Measurements from ENCODE around the gene BMPR1B.

BMPR1B gene

DNA sequence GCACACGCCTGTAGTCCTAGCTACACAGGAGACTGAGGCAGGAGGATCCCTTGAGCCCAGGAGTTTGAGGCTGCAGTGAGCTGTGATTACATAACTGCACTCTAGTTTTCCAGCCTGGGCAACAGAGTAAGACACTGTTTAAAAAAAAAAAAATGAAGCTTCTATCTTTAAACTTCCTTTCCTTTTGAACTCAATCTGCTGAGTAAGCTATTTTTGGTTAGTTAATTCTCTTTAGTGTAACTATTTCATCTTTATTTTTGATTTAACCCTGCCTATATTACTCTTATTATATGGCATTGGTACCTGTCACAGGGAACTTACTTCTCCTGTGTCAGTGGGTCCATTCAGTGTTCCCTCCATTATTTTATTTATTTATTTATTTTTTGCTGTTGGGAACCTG is 160.8 kb downstream of the BMPR1B start:
- DNase-seq = no peak

DNA sequence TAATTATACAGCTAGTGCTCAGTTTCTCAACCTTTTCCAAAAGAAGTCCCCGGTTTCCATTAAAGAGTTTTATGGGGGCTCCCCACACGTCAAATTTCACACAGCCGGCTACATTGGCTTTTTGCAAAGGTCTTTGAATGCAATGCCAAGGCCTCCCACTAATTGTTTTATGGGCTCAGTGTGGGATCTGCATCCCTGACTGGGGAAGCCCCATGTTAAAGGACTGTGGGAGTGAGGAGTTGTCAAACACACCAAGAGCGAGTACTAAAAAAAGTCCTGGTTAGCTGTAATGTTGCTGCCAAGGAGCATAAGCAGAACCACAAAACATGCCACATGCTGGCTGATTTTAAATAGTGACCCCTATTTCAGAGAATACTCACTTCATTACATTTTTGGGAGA is 162.6 kb downstream of the BMPR1B start:
- no peak for DNase-seq

DNA sequence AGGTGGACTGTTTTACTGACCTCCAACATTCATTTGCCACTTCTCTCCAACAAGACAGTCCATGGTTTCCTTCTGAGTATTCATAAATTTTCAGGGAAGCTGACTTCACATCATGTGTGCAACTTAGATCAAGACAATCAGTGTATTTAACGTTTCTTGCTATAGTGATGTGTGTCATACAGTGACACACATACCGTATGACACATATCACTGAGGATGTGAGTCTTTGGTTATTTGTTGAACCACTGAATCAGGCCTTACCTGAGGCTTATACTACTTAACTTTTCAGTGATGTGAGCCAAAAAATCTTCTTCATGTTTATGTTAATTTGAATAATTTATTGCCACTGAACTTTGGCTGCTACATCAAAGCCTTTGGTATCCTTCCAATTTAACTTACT is 166.8 kb downstream of the BMPR1B start:
- DNase-seq = no peak

DNA sequence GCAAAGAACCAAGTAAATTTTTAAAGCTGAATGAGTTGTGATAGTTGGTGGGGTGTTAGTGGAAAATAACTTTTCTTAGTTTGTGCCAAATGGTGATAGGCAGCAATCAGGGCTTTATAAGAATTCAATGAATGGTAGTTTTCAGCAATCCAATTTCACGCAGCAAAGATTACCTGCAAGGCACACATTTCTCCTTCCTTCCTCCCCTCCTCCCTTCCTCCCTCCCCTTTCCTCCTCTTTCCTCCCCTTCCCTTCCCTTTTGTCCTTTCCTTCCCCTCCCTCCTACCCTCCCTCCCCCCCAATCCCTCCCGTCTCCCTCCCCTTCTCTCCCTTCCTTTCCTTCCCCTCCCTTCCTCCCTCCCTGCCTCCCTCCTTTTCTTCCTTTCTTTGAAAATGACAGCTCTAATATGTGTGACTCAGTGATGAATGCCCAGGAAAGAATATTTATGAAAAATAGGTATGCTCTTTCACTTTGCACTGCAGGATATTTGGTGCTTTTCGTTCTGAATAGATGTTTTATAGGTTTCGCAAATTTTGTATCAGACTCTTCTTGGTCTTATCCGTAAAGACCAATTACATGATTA is 168.1 kb downstream of the BMPR1B start:
- DNase-seq = no peak

DNA sequence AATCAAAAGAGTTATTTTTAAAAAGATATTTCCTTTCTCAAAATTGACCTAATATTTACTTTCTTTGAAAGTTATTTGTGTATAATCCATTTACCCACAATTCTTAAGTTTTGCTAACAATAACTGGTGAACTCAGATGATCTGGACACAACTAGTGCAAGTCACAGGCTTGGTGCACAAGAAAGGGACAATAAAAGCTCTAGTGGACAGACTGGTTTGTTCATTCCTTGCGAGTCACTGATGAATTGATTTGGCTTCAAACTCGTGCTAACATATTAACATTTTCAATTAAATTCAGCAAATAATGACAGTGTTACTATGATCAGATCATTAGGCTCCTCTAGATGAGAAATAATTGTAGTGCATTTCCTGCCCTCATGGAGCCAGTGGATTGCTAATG is 169.2 kb downstream of the BMPR1B start:
- DNase-seq = no peak

DNA sequence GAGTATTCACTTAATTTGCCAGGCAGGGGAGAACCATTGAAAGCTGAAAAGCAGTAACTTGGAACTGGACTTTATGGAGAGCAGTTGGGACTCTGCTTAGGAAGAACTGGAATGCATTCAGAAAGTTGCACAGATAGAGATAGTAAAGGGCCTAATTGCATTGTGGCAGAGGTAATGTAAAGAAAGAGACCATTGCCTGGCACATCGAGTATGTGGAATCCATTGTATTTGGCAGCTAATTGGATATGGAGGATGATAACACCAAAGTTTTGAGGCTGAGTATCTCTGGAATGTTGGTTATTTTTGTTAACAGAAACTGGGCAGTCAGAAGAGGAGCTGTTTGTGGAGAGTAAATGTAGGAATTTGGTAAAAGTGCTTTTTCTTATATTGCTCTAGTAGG is 169.9 kb downstream of the BMPR1B start:
- DNase-seq = no peak

DNA sequence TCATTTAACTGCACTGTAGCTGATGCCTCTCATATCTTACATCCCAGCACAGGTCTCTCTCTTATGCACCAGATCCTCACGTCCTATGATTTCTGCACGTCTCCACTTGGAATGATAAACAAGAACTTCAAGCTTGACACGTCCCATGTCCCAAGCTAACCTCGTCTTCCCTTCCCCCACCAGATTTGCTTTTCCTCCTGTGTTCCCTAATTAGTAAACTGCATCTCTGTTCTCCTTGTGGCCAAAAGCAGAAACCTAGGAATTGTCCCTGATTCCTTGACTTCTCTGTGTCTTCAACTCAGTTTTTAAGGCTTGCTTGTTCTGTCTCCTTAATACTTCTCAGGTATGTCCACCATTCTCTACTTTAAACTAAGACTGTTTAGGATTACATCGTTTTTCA is 171.9 kb downstream of the BMPR1B start:
- DNase-seq = no peak

DNA sequence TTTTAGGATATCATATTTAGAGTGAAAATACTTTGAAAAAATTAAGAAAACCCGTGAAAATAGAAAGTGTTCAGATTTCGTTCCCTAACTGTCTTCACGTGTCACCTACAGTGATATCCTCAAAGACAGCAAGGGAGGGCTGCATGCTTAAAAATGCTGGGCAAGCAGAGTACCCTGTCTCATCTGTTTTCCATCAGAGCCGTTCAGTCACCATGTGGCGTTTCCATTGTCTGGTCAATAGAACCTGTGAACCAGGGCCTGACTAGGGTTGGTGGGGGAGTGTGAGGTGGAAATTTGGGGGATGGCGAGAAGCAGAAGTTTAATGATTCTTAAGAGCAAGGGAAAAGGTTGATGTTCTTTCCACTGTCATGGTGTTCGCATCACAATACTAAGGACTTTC is 173.9 kb downstream of the BMPR1B start:
- no peak for DNase-seq

DNA sequence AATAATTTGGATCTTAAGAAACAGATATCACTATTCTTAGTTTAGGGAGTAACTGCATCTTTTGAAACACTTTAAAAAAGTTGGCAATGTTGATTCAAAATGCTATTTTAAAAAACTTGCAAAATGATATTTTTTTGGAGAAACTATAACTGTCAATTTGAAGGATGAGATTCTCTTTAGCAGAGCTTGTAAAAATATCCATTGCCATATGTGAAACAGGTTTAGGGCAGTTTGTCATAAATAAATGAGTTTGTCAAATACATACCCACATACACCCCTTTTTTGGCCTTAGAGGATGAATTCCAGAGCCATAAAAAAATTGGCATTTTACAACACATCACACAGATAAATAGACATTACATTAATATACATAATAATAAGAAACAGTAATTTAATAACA is 174.6 kb downstream of the BMPR1B start:
- DNase-seq = no peak

DNA sequence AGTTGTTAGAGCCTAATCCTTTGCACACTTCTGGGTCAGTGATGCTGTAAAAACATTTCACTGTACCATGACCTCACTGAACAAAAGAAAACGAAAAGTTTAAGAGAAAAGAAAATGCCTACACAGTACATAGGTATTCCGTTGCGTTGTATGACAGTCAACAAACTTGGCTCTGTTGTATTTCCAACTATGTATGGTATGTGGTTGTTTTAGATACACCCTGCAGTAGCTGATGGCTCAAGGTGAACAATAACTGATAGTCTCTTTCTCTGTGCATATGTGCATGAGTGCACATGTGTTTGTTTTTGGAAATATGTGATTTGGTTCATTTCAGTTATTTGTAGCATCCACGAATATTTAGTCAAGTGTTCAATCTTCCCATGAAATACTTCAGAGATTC is 176.0 kb downstream of the BMPR1B start:
- DNase-seq = no peak

DNA sequence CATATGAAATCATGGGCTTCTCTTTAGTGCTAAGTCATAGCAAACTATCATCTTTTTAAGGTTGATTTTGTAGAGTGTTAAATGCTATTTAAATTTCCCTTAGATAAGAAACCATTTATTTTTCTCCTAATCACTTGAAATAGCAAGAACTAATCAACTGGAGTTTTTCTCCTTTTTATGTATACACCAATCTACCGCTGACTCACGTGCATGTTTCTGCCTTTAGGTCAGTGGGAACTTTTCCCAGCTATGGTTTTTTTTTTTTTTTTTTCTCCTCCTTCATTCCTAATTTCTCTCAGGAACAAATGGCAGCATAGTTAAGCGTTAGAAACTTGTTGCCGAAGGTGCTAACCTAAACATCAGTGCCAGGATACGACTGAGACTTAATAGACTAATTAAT is 176.4 kb downstream of the BMPR1B start:
- no peak for DNase-seq

DNA sequence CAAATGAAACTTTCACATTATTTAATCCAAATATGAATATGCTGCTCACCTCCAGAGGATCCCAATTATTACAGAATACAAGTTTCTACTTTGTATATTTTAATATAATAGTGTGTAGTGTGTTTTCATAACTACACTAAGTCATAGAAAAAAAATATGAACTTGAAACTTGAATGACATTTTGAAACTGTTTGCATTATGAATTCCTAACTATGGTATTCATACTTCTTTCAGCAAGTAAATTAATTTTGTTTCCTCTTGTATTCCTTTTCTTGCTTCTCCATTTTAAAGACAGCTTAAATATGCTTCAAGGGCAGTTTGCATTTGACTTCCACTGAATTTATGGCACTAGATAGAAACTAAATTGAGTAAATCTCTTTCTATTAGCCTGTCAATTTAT is 177.1 kb downstream of the BMPR1B start:
- no peak for DNase-seq

DNA sequence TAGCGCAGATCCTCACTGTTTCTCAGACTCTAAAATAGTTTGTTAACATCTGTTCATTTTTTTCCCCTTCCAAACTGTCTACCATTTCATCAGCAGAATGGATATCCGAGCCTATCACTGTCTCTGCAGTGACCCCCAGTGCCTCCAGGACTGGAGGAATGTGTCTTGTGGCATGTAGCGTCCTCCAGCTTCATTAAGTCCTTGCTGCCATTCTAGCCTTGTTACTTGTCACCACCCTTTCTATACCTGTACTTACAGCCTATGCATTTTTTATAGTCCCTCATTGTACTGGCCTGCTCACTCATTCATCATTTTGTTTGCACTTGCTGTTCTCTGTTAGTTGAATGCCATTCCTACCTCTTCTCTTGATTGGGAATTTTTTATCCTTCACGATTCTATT is 179.1 kb downstream of the BMPR1B start:
- no peak for DNase-seq

DNA sequence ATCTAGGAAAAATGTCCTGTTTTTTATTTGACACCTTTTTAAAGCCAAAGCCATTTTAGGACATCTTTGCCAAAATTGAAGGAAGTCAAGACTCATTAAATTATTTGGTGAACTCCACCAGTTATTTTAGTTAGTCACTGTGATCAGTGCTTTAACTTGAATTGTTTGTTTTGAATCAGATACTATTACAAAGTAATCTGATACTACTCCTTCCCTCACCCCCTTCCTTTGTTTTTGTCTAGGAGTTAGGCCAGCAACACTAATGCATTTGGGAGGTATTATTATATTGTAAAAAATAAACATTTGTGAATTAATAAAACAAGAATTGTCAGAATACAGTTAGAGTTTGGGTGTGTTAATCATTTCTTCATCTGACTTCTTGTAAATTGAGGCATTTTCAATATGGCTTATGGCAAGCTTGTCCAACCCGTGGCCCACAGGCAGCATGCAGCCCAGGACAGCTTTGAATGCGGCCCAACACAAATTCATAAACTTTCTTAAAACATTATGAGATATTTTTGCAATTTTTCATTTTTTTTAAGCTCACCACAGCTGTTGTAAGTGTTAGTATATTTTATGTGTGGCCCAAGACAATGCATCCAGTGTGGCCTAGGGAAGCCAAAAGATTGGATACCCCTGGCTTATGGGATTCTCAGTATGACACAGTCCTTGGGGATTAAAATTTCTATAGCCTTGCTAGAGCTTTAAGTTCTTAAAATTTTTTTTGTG is 182.2 kb downstream of the BMPR1B start:
- no peak for DNase-seq

DNA sequence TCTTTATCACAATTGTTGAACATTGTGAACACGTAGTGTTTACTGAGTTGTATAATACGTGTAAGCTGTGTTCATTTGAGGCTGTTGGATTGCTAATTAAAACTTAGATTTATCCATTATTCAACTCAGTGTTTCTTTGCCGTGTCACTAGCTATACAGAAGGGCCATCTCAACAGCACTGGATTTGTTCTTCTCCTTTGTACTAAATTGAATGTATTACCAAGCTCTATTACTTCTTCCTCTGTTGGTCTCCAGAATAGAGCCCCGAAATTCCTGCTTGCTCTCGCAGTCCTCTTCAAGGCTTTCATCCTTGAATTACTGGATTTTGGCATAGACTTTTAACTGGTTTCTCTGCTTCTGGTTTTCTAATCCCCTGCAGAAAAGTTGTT is 182.8 kb downstream of the BMPR1B start:
- DNase-seq = no peak

DNA sequence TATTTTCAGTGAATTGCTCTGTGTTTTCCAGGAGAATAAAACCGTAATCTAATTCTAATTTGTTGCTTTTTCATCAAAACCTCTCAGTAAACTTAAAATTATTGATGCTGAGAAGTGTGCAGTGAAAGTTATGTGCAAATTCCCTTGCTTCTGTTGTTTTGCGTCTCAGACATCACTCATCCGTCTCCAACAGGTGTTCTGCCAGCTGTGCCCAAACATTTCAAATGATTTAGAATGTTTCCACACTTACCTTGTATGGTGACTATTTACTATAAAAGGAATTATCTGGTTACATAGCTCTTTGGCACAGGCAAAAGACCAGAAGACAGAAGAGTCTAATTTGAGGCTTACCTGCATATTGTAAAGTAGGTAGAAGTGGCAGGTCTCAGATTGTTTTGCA is 184.0 kb downstream of the BMPR1B start:
- DNase-seq = no peak

DNA sequence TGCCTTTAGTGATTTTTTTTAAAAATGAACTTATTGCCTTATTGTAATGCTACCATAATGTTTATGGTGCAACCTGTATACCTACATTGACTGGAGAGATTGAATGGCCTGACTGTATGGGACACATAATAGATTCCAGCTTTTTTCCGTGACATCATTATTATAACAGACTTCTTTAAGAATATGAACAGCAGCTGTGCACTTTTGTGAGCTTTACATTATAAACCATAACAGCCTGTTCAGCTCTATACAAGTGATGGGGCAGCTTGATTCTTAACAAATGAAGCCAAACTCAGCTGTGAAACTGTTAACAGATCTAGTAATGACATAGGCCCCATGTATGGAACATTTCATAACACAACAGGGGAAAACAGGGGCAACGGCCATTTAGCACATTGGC is 187.0 kb downstream of the BMPR1B start:
- no peak for DNase-seq

DNA sequence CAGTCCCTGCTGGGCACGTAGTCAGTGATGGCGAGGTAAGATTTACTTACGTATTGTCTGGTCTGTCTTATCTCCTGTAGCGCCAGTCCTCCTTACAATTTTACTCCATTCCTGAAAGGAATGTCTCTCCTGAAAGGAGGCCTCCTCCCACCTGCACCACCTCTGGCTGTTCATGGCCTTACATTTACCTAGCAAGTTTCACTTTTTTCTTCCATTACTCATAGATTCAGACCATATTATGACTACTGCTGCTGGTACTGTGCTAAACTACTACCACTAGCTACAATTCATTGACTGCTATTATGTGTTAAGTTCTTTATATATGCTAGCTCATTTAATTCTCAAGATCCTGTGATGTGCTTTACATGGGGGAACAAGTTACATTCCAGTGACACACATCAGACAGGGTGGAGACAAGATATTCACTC is 189.9 kb downstream of the BMPR1B start:
- DNase-seq = no peak

DNA sequence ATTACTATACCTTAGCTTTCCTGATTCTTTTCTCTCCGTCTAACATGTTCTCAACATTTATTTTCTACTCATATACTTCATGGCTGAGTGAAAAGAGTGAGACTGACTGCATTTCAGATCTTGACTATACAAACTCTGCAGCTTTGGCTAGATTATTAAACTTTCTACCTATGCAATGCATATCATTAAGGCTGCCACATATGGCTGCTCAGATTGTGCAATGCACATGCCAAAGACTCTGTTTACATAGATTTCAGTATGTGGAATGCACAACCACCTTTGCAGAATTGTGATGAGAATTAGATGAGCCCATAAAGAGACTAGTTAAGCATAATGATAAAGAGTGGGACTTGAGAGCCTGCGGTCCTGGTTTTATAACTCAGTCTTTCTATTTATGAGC is 196.5 kb downstream of the BMPR1B start:
- DNase-seq = no peak

DNA sequence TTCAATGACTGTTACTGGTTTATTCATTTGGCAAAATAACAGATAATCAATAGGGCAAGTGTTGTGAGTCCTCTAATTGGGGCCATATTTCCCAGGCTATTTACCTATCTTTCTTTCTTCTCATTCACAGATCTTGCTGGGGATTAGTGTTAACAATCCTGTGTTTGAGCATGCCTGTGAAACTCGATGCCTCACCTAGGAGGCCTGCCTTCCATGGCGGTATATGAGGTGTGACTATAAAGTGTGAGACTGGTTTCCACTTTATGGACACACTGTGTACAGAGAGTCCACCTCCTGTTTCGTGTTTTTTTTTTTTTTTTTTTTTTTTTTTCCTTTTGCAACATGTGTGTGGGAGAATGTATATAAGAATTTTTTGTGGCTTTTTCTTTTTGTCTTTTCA is 199.3 kb downstream of the BMPR1B start:
- DNase-seq = no peak

DNA sequence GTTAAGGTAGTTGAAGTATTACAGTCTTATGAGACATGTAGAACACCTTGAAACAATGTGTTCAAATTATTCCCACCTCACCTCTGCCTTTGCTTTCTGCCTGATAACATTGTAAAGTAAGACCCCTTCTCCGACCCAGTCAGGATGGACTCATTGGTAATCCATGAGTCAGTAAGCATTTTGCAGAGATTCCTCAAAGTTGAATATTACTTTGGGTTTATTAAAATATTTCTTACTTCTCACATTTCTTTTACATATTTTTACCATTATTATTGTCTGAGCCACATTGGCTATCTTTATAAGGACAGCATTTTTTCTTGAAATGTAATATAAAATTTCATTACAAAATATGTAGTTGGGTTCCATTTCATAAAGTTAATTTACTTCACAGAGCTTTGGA is 201.6 kb downstream of the BMPR1B start:
- DNase-seq = no peak

DNA sequence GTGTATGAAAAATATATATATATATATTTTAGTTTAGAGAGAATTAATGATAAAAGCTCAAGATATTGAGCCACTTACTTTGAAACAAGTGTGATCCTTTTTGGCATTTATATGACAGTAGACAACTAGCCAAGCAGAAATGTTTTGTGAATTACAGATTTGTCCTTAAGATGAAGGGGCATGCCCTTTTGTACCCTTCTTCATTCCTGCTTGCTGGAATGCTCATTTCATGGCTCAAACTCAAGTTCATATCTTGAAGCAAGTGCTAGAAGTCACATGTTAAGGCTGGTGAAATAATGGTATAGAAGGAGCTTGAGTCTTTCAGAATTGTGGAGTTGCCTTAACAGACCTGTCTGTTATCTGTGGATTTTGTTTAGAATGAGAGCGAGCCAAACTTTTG is 203.0 kb downstream of the BMPR1B start:
- DNase-seq = no peak

DNA sequence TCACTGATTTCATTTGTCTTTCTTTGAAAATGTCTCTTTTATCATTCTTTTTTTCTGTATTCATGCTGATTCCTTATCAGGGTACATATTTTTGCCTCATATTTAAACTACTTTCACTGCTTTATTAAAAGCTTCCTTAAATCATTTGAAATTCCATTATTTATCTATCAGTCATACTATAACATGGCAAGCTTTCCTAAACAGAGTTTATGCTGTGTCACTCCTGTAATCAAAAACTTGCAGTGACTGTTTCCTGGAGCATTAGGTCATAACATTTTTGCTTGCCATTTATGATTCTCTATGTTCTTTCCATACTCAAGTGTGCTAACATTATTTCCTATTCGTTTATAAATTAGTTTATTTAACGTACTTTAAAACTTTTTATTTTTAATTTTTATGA is 203.7 kb downstream of the BMPR1B start:
- no peak for DNase-seq

DNA sequence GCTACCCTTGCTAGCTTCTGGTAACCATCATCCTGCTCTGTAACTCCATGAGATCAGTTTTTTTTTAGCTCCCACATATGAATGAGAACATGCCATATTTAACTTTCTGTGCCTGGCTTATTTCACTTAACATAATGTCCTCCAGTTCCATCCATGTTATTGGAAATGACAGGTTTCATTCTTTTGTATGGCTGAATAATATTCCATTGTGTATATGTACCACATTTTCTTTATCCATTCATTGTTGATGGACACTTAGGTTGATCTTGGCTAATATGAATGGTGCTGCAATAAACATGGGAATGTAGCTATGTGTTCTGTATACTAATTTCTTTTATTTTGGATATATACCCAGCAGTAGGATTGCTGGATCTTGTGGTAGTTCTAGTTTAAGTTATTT is 204.7 kb downstream of the BMPR1B start:
- DNase-seq = no peak

DNA sequence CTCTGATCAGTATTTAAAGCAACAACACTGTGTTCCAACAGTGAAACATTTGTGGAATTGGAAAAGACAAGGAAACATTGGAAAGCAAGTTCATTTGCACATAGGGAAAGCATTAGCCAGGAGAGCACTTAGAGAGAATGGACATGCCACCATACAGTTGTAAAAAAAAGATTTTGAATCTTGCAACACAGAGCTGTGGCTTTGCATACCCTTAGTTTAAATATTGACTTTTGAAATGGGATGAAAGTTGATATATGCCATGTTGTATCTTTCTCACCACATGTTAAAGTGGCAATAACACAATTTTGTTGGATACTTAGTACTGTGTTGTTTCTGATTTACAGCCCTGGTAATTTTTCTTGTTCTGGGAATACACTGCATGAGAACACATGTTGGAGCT is 208.1 kb downstream of the BMPR1B start:
- no peak for DNase-seq

Data from NK-92 treated with Interleukin-12 subunit alpha and Interleukin-12 subunit beta, amount 100 ng/mL, for 24 hours (cell line).